Measurements from ENCODE around the gene ZSCAN1. TPM values are rescaled to one million over a fixed set of nuclear protein-coding genes. Genes with fewer than 3 reads are reported as not detected.

Gene ZSCAN1
- total RNA-seq, 1 experiment from 2014 or later = 1.3 TPM

- TF ChIP-seq MLX (CRISPR knock-in tag; IDR thresholded peaks at IDR 0.05) = no peak
- TF ChIP-seq GRHL2 (CRISPR knock-in tag; IDR thresholded peaks at IDR 0.05; ENCODE audit: insufficient replicate concordance, severe bottlenecking) = no peak
- no peak for TF ChIP-seq E2F1 (CRISPR knock-in tag; IDR thresholded peaks at IDR 0.05)
- TF ChIP-seq FOXK1 (CRISPR knock-in tag; IDR thresholded peaks at IDR 0.05) = peak; percentile 91
- peak; percentile 58; the same call in 1 of the 2 replicates for TF ChIP-seq ZBTB21 (CRISPR knock-in tag; IDR thresholded peaks at IDR 0.05; ENCODE audit: borderline replicate concordance)
- no peak for TF ChIP-seq PRDM15 (CRISPR knock-in tag; IDR thresholded peaks at IDR 0.05)
- TF ChIP-seq ATF6 (CRISPR knock-in tag; IDR thresholded peaks at IDR 0.05) = no peak
- no peak for TF ChIP-seq ZNF138 (CRISPR knock-in tag; conservative IDR thresholded peaks at IDR 0.05)
- no peak for TF ChIP-seq ZNF671 (CRISPR knock-in tag; IDR thresholded peaks at IDR 0.05)
- no peak for TF ChIP-seq PREB (CRISPR knock-in tag; IDR thresholded peaks at IDR 0.05; ENCODE audit: borderline replicate concordance)
- no peak for TF ChIP-seq HMGA2 (CRISPR knock-in tag; IDR thresholded peaks at IDR 0.05)
- no peak for TF ChIP-seq PRRX2 (CRISPR knock-in tag; IDR thresholded peaks at IDR 0.05)
- no peak for TF ChIP-seq CDX4 (CRISPR knock-in tag; IDR thresholded peaks at IDR 0.05; ENCODE audit: borderline replicate concordance)
- peak; percentile 69; the same call in 1 of the 2 replicates for TF ChIP-seq HMGXB4 (CRISPR knock-in tag; IDR thresholded peaks at IDR 0.05)
- TF ChIP-seq STAT6 (CRISPR knock-in tag; conservative IDR thresholded peaks at IDR 0.05; ENCODE audit: low read depth) = no peak
- TF ChIP-seq JAZF1 (CRISPR knock-in tag; IDR thresholded peaks at IDR 0.05) = no peak
- 0 out of 2 replicates have a peak, but pooled peaks have one; percentile 38 for TF ChIP-seq ZNF281 (CRISPR knock-in tag; IDR thresholded peaks at IDR 0.05)
- no peak for TF ChIP-seq FOXP1 (CRISPR knock-in tag; IDR thresholded peaks at IDR 0.05; ENCODE audit: borderline replicate concordance)
Measured at GRCh38 chr19:58097781-58098681, 64.2 kb downstream of the ZSCAN1 start, which contains the start of gene ZSCAN18 (continued).
